Measurements from ENCODE around the gene TRPV4. TPM values are rescaled to one million over a fixed set of nuclear protein-coding genes. Genes with fewer than 3 reads are reported as not detected.

Gene TRPV4
- polyA plus RNA-seq, 1 of the 3 experiments (the other 2 are of a cell fraction): 5.2 TPM

DNA sequence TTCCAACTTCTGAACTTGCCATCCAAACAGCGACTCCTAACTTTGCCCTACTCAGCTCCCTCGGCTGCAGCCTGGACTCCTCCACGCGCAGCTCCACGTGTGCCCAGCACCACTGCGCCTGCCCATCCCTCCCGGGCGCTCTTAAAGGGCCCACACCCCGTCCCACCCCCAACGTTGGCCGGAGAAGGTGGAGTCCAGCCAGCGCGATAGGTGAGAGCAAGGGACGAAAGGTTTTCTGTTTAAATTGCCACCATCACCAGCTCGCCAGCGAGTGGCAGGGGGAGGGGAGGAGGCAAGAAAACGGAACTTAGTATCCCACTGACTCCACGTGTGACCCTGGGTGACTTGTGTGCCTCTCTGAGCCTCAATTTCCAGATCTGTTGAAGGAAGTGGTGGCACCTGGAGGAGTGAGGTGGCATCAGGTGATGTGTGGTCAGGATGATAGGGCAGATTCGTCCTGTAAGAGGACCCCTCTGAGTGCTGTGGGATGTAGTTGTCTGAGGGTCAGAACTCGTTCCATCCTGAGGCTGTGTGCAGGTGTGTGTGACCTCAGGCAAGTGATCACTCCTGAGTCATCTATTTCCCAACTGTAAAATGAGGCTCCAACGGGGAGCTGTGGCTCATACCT lies 59.7 kb downstream of the TRPV4 start (continued):
- TF ChIP-seq, protein P1, sequence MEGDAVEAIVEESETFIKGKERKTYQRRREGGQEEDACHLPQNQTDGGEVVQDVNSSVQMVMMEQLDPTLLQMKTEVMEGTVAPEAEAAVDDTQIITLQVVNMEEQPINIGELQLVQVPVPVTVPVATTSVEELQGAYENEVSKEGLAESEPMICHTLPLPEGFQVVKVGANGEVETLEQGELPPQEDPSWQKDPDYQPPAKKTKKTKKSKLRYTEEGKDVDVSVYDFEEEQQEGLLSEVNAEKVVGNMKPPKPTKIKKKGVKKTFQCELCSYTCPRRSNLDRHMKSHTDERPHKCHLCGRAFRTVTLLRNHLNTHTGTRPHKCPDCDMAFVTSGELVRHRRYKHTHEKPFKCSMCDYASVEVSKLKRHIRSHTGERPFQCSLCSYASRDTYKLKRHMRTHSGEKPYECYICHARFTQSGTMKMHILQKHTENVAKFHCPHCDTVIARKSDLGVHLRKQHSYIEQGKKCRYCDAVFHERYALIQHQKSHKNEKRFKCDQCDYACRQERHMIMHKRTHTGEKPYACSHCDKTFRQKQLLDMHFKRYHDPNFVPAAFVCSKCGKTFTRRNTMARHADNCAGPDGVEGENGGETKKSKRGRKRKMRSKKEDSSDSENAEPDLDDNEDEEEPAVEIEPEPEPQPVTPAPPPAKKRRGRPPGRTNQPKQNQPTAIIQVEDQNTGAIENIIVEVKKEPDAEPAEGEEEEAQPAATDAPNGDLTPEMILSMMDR (IDR thresholded peaks at IDR 0.05): no peak
- TF ChIP-seq EP300 (IDR thresholded peaks at IDR 0.05; ENCODE audit: borderline replicate concordance in 1 of 2, low read depth in 1 of 2, low read length in 1 of 2): no peak

DNA sequence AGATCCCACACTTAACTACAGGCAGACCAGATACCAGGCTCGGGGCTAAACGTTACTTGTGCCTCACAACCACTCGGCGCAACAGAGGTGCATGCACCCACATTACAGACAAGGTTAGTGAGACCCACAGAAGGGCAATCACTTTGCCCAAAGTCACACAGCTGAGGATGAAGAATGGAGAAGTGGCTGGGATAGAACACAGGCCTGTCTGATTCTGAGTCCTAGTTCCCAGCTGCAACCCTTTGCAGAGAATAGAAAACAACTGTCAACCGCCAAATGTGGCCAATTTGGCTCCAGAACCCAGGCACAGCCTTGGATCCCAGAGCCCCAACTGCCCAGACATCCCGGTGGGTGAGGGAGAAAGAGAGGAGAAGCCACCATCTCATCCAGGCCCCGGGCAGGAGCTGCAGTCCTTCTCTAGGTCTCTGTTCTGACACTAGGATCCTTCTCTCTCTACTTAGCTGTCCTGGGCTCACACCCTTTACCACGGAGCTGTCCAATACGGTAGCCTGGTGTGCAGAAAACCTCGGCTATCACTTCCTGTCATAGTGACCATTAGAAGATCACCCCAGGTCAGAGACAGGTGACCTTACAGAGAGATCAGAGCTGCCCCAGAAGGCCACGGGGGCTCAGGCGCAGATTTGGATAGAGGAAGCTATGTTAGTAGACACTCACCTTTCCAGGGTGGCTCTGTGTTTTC lies 60.4 kb downstream of the TRPV4 start:
- Histone ChIP-seq H3K4me1 (ENCODE audit: control insufficient read depth in 1 of 2, insufficient read depth in 2 of 2, low read depth in 1 of 2, low read length in 1 of 2) (peaks cover 0 to 19% of the 10 kb centered on the region in 2 experiments; a peak in 1 of 4 replicates), H3K27me3 (ENCODE audit: insufficient read depth) (no peaks in the 10 kb centered on the region), H3K9ac (no peak overlapping the region), H4K20me1 (ENCODE audit: insufficient read depth) (no peaks in the 10 kb centered on the region), H3K4me3 (ENCODE audit: low read depth in 2 of 2, low read length in 1 of 2) (no peak overlapping the region), H3K9me2 (no peaks in the 10 kb centered on the region), H3K79me2 (ENCODE audit: insufficient read depth) (no peaks in the 10 kb centered on the region), H2AFZ (ENCODE audit: low read depth) (no peak overlapping the region), H3F3A (replicated peaks; ENCODE audit: insufficient read depth) (no peaks in the 10 kb centered on the region), H3K9me3 (no peaks in the 10 kb centered on the region), H3K36me3 (replicated peaks in 1 of 2; ENCODE audit: control insufficient read depth in 1 of 2, insufficient read depth in 2 of 2, low read length in 1 of 2) (no peaks in the 10 kb centered on the region), H3K4me2 (no peak overlapping the region), H3K27ac (ENCODE audit: low read depth in 2 of 2, low read length in 1 of 2) (no peak overlapping the region; a peak in 1 of 4 replicates)
- POLR2A ChIA-PET: no interaction called here
- 75% methylated on average over 10 of the region's 12 CpGs for WGBS (ENCODE audit: low lambda C conversion rate)
- CTCF ChIA-PET: interaction anchor here (0.6 to 5.7 kb wide), 10 partner anchors 9 to 254 kb away, joined by 3 to 55 read pairs (median 6); no protein-coding TSS in a partner anchor
- TF ChIP-seq NFIC (IDR thresholded peaks at IDR 0.05; ENCODE audit: borderline replicate concordance) (no peak), TAF1 (IDR thresholded peaks at IDR 0.05; ENCODE audit: borderline replicate concordance, low read depth, low read length) (no peak), ELF1 (IDR thresholded peaks at IDR 0.05) (no peak), RCOR1 (IDR thresholded peaks at IDR 0.05; ENCODE audit: low read length) (no peak), YY1 (IDR thresholded peaks at IDR 0.05; ENCODE audit: low read depth) (no peak), JUND (IDR thresholded peaks at IDR 0.05) (no peak), RXRA (IDR thresholded peaks at IDR 0.05; ENCODE audit: borderline replicate concordance, low read depth) (no peak), MXI1 (IDR thresholded peaks at IDR 0.05; ENCODE audit: low read depth, low read length) (no peak), MEF2A (IDR thresholded peaks at IDR 0.05; ENCODE audit: borderline replicate concordance, low read depth) (no peak), FOSL2 (IDR thresholded peaks at IDR 0.05; ENCODE audit: borderline replicate concordance, low read depth) (no peak), EP300 (IDR thresholded peaks at IDR 0.05; ENCODE audit: borderline replicate concordance in 1 of 2, low read depth in 1 of 2, low read length in 1 of 2) (no peak)
- TF ChIP-seq, protein P2, sequence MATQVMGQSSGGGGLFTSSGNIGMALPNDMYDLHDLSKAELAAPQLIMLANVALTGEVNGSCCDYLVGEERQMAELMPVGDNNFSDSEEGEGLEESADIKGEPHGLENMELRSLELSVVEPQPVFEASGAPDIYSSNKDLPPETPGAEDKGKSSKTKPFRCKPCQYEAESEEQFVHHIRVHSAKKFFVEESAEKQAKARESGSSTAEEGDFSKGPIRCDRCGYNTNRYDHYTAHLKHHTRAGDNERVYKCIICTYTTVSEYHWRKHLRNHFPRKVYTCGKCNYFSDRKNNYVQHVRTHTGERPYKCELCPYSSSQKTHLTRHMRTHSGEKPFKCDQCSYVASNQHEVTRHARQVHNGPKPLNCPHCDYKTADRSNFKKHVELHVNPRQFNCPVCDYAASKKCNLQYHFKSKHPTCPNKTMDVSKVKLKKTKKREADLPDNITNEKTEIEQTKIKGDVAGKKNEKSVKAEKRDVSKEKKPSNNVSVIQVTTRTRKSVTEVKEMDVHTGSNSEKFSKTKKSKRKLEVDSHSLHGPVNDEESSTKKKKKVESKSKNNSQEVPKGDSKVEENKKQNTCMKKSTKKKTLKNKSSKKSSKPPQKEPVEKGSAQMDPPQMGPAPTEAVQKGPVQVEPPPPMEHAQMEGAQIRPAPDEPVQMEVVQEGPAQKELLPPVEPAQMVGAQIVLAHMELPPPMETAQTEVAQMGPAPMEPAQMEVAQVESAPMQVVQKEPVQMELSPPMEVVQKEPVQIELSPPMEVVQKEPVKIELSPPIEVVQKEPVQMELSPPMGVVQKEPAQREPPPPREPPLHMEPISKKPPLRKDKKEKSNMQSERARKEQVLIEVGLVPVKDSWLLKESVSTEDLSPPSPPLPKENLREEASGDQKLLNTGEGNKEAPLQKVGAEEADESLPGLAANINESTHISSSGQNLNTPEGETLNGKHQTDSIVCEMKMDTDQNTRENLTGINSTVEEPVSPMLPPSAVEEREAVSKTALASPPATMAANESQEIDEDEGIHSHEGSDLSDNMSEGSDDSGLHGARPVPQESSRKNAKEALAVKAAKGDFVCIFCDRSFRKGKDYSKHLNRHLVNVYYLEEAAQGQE (IDR thresholded peaks at IDR 0.05; ENCODE audit: low read depth, low read length): no peak
- TF ChIP-seq, protein P3, sequence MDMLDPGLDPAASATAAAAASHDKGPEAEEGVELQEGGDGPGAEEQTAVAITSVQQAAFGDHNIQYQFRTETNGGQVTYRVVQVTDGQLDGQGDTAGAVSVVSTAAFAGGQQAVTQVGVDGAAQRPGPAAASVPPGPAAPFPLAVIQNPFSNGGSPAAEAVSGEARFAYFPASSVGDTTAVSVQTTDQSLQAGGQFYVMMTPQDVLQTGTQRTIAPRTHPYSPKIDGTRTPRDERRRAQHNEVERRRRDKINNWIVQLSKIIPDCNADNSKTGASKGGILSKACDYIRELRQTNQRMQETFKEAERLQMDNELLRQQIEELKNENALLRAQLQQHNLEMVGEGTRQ (IDR thresholded peaks at IDR 0.05; ENCODE audit: borderline replicate concordance, low read depth, low read length): no peak
- TF ChIP-seq, protein P4, sequence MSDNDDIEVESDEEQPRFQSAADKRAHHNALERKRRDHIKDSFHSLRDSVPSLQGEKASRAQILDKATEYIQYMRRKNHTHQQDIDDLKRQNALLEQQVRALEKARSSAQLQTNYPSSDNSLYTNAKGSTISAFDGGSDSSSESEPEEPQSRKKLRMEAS (IDR thresholded peaks at IDR 0.05; ENCODE audit: low read depth): no peak
- TF ChIP-seq, protein P5, sequence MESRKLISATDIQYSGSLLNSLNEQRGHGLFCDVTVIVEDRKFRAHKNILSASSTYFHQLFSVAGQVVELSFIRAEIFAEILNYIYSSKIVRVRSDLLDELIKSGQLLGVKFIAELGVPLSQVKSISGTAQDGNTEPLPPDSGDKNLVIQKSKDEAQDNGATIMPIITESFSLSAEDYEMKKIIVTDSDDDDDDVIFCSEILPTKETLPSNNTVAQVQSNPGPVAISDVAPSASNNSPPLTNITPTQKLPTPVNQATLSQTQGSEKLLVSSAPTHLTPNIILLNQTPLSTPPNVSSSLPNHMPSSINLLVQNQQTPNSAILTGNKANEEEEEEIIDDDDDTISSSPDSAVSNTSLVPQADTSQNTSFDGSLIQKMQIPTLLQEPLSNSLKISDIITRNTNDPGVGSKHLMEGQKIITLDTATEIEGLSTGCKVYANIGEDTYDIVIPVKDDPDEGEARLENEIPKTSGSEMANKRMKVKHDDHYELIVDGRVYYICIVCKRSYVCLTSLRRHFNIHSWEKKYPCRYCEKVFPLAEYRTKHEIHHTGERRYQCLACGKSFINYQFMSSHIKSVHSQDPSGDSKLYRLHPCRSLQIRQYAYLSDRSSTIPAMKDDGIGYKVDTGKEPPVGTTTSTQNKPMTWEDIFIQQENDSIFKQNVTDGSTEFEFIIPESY (IDR thresholded peaks at IDR 0.05; ENCODE audit: borderline replicate concordance, low read depth): no peak
- TF ChIP-seq, protein P6, sequence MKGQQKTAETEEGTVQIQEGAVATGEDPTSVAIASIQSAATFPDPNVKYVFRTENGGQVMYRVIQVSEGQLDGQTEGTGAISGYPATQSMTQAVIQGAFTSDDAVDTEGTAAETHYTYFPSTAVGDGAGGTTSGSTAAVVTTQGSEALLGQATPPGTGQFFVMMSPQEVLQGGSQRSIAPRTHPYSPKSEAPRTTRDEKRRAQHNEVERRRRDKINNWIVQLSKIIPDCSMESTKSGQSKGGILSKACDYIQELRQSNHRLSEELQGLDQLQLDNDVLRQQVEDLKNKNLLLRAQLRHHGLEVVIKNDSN (IDR thresholded peaks at IDR 0.05; ENCODE audit: borderline replicate concordance, low read depth): no peak
- DNase-seq: no peak
